ENCODE measurements around the gene BFSP2.

GRCh38 chr3:133457025-133457424 lies 57.2 kb downstream of the BFSP2 start:
- TF ChIP-seq CTCF (IDR thresholded peaks at IDR 0.05) = no peak
- no peak for TF ChIP-seq POLR2A (IDR thresholded peaks at IDR 0.05)
